Measurements from ENCODE around the gene POTEB3. TPM values are rescaled to one million over a fixed set of nuclear protein-coding genes. Genes with fewer than 3 reads are reported as not detected.
"Not testable (repeated sequence)": the region's sequence is repeated elsewhere in the genome, so short reads cannot be mapped to it uniquely, and the experiment has no call there.

Gene POTEB3
- total RNA-seq = not detected

DNA sequence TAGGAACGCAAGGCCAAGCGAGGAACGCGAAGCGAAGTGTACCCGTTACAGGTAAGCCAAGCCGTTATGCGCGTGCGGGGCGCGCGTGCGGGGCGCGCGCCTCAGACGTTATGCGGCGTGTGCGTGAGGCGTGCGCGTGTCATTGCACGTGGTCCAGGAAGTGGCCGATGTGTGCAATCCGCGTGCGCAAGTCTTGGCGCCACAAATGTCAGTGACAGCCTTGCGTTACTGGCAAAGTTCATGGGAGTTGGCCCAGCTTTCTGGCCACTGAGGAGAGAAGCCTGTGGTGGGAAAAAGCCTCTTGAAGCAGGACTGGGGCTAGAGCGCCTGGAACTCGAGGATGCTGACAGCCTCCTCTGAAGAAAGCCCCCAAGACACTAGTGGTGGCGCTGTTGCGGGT is at the start of gene POTEB3:
Gene POTEB3, minus strand, starts transcription at position 101 of the 400 bp plus-strand sequence. CDS start 488 bp downstream, outside the sequence.
- DNase-seq (ENCODE audit: low spot score) = not testable (repeated sequence)

DNA sequence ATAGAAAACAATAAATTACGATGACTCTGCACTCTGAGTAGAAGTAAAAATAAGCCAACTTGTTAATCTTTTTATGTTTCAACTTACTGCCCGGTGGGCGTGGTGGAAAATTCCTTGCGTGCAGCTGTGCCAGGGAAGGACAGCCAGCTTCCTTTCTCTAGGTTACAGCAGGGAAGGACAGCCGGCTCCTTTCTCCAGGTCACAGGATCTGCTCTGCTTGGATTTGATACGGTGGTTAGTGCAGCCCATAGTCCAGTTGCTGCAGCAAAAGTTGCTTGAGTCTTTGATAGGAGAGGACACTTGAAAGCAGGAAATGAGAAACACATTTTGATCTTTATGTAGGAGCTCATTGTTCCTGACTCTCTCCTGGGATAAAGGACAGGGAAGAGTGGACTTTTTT is 13.4 kb upstream of the POTEB3 start:
- DNase-seq (ENCODE audit: low spot score) = not testable (repeated sequence)

- DNase-seq (ENCODE audit: low spot score) = not testable (repeated sequence)
These were observed 11.7 kb upstream of the POTEB3 start for GRCh38 chr15:21451920-21452563.

- not testable (repeated sequence) for DNase-seq (ENCODE audit: low spot score)
These were observed 11.2 kb upstream of the POTEB3 start for GRCh38 chr15:21451487-21451886.

DNA sequence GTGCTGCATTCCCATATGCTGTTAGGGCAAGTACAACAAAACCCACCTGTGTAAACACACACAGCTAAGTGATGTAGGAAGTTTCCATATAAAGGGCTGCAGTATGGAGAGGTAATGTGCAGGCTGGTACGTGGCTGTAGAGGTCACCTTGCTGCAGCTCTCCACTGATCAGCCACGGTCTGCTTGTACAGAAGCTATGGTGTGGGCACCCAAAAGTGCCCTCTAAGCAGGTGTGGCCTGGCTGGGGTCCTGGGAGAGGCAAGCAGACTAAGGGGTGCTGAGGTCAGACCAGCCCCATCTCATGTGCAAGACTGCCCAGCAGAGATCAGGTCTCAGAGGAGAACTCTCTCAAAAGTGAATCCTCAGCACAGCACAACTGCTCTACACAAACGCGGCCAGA is 32.9 kb downstream of the POTEB3 start:
- DNase-seq (ENCODE audit: low spot score) = not testable (repeated sequence)

- DNase-seq (ENCODE audit: low spot score) = not testable (repeated sequence)
These were observed 38.8 kb downstream of the POTEB3 start for GRCh38 chr15:21401531-21401930.

DNA sequence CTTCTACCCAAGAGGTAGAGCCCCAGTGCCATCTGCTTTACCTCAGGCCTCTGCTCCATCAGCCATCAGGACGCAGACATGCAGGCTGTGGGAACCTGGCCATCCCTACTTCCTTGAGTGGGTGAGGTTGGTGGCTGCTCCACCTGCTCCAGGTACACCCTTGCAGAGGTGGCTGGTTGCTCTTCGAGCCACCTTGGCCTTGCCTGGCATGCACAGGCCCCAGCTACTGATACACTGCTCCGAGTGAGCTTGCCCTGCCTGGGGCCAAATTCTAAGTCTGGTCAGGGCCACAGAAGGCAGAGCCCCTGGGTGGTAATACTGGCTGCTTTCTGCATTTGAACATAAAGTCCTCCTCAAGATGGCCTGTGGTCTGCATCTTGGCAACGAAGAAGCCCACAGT is 41.2 kb downstream of the POTEB3 start:
- DNase-seq (ENCODE audit: low spot score) = not testable (repeated sequence)

- not testable (repeated sequence) for DNase-seq (ENCODE audit: low spot score)
These were observed 41.8 kb downstream of the POTEB3 start for GRCh38 chr15:21398511-21398910.

DNA sequence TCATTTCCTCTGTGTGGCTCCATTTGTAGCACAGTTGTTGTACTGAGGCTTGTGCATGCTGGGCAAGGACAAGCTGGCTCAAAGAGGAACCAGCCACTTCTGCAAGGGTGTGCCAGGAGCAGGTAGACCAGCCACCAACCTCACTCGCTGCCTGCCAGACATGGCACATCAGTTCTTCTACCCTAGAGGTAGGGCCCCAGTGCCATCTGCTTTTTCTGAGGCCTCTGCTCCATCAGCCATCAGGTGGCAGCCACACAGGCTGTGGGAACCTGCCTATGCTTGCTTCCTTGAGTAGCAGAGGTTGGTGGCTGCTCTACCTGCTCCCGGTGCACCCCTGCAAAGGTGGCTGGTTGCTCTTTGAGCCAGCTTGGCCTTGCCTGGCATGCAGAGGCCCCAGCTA is 42.6 kb downstream of the POTEB3 start:
- DNase-seq (ENCODE audit: low spot score) = not testable (repeated sequence)

DNA sequence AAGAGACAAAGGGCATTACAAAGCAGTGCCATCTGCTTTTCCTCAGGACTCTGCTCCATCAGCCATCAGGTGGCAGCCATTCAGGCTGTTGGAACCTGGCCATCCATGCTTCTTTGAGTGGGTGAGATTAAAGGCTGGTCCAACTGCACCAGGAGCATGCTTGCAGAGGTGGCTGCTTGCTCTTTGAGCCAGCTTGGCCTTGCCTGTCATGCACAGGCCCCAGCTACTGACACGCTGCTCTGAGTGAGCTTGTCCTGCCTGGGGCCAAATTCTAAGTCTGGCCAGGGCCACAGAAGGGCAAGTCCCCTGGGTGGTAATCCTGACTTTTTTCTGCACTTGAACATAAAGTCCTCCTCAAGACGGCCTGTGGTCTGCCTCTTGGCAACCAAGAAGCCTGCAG is 43.1 kb downstream of the POTEB3 start:
- DNase-seq (ENCODE audit: low spot score) = not testable (repeated sequence)

DNA sequence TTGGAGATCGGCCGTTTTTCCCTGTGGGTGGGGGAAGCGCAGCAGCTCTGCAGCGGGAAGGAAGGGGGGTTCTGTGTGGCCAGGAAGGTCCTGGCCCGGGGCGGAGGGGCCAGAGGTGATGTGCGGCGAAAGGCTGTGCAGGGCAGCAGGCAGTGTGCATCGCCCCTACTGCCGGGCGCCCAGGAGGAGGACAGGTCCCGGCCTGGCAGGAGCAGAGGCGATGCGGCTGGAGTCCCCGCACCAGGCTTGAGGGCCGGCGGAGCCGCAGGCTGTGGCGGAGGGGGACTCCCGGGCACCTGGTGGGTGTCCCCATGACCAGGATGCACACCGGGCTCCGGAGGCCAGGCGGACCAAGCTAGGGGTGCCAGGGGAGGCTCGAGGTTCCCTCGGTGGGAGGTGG is 54.3 kb downstream of the POTEB3 start:
- not testable (repeated sequence) for DNase-seq (ENCODE audit: low spot score)

DNA sequence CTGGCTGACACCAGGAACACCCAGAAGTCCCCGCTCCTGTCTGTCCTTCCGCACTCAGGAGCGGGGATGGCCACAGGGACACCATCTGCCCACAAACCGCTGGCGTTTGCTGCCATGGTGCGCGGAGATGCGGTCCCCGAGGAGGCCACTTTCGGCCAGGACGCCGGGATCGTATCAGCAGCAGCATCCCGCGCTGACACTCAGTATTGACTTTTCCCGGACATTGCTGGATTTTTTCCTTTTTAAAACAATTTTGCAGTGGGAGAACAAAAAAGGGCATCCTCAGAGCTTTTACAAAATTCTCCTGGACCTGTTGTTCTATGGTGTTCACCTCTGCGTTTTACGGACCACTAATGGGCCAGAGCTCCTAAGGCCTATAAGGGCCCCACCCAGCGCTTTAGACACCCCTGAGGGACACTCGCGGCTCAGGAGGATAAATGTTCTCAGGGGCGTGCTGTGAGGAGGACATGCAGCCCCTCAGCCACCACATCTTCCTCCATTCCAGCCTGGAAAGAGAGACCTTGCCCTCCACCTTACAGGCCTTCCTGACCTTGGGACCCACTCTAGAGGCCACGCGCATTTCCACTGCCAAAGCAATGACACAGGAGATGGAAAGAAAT is 56.3 kb downstream of the POTEB3 start:
- DNase-seq (ENCODE audit: low spot score) = not testable (repeated sequence)

DNA sequence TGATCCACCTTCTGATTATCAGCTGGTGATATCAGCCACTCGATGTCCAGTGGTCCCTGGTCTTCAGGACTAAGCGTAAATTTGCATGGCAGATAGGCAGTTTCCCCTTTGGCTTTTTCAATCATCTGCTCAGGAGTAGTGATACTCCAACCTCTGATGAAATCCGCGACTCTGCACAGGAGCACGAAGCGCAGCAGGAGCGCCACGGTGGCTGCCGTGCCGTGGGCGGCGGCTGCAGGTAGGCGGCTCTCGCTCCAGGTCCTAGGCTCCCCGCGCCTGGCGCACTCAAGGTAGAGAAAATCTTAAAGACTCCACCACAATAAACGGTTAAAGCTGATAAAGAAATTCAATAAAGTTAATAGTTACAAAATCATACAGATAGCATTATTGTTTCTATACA is 66.6 kb downstream of the POTEB3 start:
- DNase-seq (ENCODE audit: low spot score) = not testable (repeated sequence)

DNA sequence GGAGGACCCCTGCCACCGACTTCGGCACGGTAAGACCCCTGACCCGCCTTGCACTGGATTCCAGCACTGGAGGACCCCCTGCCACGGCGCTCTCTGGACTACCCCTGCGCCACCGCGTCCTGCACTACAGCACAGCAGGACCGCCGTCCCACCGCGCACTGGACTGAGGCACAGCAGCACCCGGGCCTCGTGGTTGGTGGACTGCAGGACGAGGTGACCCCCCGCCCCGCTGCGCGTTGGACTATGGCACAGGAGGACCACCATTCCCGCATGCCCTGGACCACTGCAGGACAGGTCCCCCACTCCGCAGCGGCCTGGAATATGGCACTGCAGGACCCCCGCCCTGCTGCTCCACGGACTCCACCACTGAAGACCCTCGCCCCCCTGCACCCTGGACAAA is 71.1 kb downstream of the POTEB3 start:
- not testable (repeated sequence) for DNase-seq (ENCODE audit: low spot score)

GRCh38 chr15:21368625-21369024 is 71.7 kb downstream of the POTEB3 start:
- DNase-seq (ENCODE audit: low spot score) = not testable (repeated sequence)

Data from ureter (tissue), 1 donor.